GM19468 (cell line): Measurements from ENCODE around the gene AKAP12.
"Not testable (repeated sequence)": the region's sequence is repeated elsewhere in the genome, so short reads cannot be mapped to it uniquely, and the experiment has no call there.

Source experiments
- ATAC-seq: cut with Tn5 transposase; IDR thresholded peaks from one replicate; pipeline ENCODE4 v1.9.1; 2021; ENCODE audit warnings: mild to moderate bottlenecking, moderate library complexity, moderate number of reproducible peaks; ENCODE audit not compliant: unreplicated experiment; ENCODE audit errors: extremely low read depth

AKAP12 gene

GRCh38 chr6:151303231-151303630, 63.5 kb downstream of the AKAP12 start:
- no peak for ATAC-seq

GRCh38 chr6:151306269-151306783, 66.6 kb downstream of the AKAP12 start:
- no peak for ATAC-seq

- ATAC-seq: no peak
Measured at GRCh38 chr6:151307501-151307900, 67.7 kb downstream of the AKAP12 start.

- no peak for ATAC-seq
Measured at GRCh38 chr6:151309619-151310018, 69.9 kb downstream of the AKAP12 start.

- no peak for ATAC-seq
Measured at GRCh38 chr6:151310279-151310678, 70.5 kb downstream of the AKAP12 start.

GRCh38 chr6:151310852-151311767, 71.3 kb downstream of the AKAP12 start:
- no peak for ATAC-seq

- ATAC-seq: no peak
Measured at GRCh38 chr6:151313066-151313491, 73.3 kb downstream of the AKAP12 start.

GRCh38 chr6:151315661-151316060, 75.9 kb downstream of the AKAP12 start:
- ATAC-seq: not testable (repeated sequence)

- ATAC-seq: no peak
Measured at GRCh38 chr6:151317103-151317994, 77.6 kb downstream of the AKAP12 start.

- ATAC-seq: no peak
Measured at GRCh38 chr6:151317995-151318365, 78.2 kb downstream of the AKAP12 start.

GRCh38 chr6:151320140-151320539, 80.4 kb downstream of the AKAP12 start:
- no peak for ATAC-seq

- no peak for ATAC-seq
Measured at GRCh38 chr6:151321438-151321837, 81.7 kb downstream of the AKAP12 start.

GRCh38 chr6:151322570-151322969, 82.8 kb downstream of the AKAP12 start:
- no peak for ATAC-seq

GRCh38 chr6:151323791-151324487, 84.2 kb downstream of the AKAP12 start:
- ATAC-seq: no peak

- no peak for ATAC-seq
Measured at GRCh38 chr6:151324488-151324825, 84.7 kb downstream of the AKAP12 start.

- ATAC-seq: no peak
Measured at GRCh38 chr6:151325075-151326050, 85.6 kb downstream of the AKAP12 start.

GRCh38 chr6:151326116-151326825, 86.5 kb downstream of the AKAP12 start:
- ATAC-seq: no peak

- ATAC-seq: no peak
Measured at GRCh38 chr6:151327101-151327500, 87.3 kb downstream of the AKAP12 start.
